Transverse colon (tissue), 4 donors: ENCODE data around the gene PLA1A. TPM values are rescaled to one million over a fixed set of nuclear protein-coding genes. Genes with fewer than 3 reads are reported as not detected.
A peak's percentile ranks its signal among the peaks of the same experiment; 100 is the strongest.

Experiments used
- DNase-seq: peaks from one replicate; pipeline ENCODE4 v3.0.0-alpha.2; 2019
- H3K27ac ChIP-seq, 4 donors: fragments of 200-600 bp; sonication (generic); 2 replicates each; pipeline ENCODE4 v1.5.1; 2016 to 2018; ENCODE audit warnings: inconsistent platforms in 4 of 4
- H3K27me3 ChIP-seq: fragments of 200-600 bp; sonication (generic); 2 replicates; pipeline ENCODE4 v1.5.1; 2017; ENCODE audit warnings: inconsistent platforms
- H3K36me3 ChIP-seq, 4 donors: fragments of 200-600 bp; sonication (generic); 2 replicates each; pipeline ENCODE4 v1.5.1; 2017 to 2019; ENCODE audit warnings: inconsistent platforms in 4 of 4
- H3K4me1 ChIP-seq, 4 donors: fragments of 200-600 bp; sonication (generic); 2 replicates each; pipeline ENCODE4 v1.5.1; 2017 to 2020; ENCODE audit warnings: inconsistent platforms in 4 of 4
- H3K4me3 ChIP-seq, 4 donors: fragments of 200-600 bp; sonication (generic); 1 replicate in 1 of 4; 2 replicates in 3 of 4; pipeline versions ENCODE4 v1.5.1 to v1.6.1; 2017 to 2019; ENCODE audit warnings: inconsistent platforms in 4 of 4
- H3K9me3 ChIP-seq, 2 donors: fragments of 200-600 bp; sonication (generic); 2 replicates each; pipeline ENCODE4 v1.5.1; 2017 to 2019; ENCODE audit warnings: inconsistent platforms in 2 of 2
- EP300 ChIP-seq: sonication (generic); formaldehyde crosslinking; IDR thresholded peaks from one replicate; pipeline ENCODE4 v1.6.1; 2017; ENCODE audit warnings: antibody characterized with exemption, low read depth
- POLR2A ChIP-seq: fragments of 450-650 bp; IDR thresholded peaks from one replicate; pipeline ENCODE4 v1.6.1; 2016; ENCODE audit warnings: antibody characterized with exemption, mild to moderate bottlenecking, moderate library complexity
- POLR2AphosphoS5 ChIP-seq, 3 donors: sonication (generic); formaldehyde crosslinking; IDR thresholded peaks; one replicate each; pipeline ENCODE4 v1.6.1; 2016; ENCODE audit warnings: antibody characterized with exemption in 3 of 3
- WGBS, 2 donors: methylation state at CpG; one replicate each; pipeline ENCODE4 v1.1.5; 2018; ENCODE audit warnings: low coverage in 1 of 2; 5-methylcytosine and 5-hydroxymethylcytosine counted together
- in situ Hi-C, 4 donors: fragments of 200-750 bp; cut with MboI; loops; one replicate each; pipeline versions ENCODE4 v1.15.0 to v1.15.1; 2017; ENCODE audit warnings: low sequenced_read_pairs in 3 of 4, low pct_ligation_motif_present in 1 of 4, low pct_unique_long_range_greater_than_20kb in 1 of 4
- intact Hi-C: fragments of 100-400 bp; cut with DNase I; formaldehyde crosslinking; loops from one replicate; pipeline ENCODE4 v1.15.1; 2023; ENCODE audit warnings: low total_unique reads
- total RNA-seq, 4 donors: library from RNA; depleted of rRNA; stranded (reverse); fragments of >200 nt; gene quantifications; one replicate each; pipeline ENCODE4 v1.1.0, GENCODE V29; 2016
- TF ChIP-seq, protein P1 (sequence below), 5 experiments: fragments of 200-600 bp in 3 of 5; fragments of 450-650 bp in 2 of 5; sonication (generic) in 3 of 5; IDR thresholded peaks; 1 replicate in 2 of 5; 2 replicates in 3 of 5; pipeline ENCODE4 v1.5.1; 2016 to 2017; ENCODE audit warnings: antibody characterized with exemption in 5 of 5, inconsistent platforms in 3 of 5, mild to moderate bottlenecking in 2 of 5, moderate library complexity in 1 of 5

Gene PLA1A
- total RNA-seq, 4 donors from 2014 or later = 0.95 to 3.2 (median 2.2) TPM; not detected in 1

DNA sequence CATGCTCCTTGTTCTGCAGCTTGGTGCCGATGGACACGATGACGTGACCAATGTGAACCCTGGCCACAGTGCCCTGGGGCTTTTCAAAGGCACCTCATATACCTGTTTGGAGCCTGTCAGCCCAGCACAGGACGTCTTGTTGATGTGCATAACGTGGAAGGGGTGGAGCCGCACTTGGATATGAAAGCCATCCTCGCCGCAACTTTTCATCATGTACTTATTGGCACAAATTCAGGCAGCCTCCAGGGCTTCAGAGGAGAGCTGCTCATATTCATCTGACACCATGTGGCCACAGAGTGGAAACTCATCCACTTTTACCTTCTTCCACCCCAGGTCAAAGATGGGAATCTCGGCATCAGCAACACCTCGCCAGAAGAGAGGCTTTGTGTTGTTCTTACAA is 38.0 kb downstream of the PLA1A start:
- 86% methylated on average over 10 of the region's 10 CpGs; no CpG with 5 or more reads in 1 of the 2 donors for WGBS, 2 donors
- H3K27ac ChIP-seq = peak overlapping the region in 2 of 4 donors; percentile 14 to 83
- no peak for TF ChIP-seq POLR2A

DNA sequence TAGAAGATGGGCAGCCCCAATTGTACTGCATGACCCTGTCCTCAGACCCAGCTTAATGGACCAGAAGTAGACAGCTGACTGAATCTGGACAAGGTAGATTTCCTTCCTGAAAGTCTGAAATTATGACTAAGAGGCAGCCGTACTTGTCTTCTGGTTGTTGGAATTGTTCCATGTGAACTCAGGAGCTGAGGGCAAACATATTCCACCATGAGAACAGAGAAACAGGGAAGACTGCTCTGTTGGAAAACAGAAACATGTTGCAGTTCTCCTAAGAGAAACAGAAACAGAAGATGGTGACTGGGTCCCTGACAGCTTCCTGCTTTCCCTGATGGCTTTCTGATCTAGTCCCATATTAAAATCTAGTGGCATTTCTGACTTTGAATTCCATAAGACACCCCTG is 38.6 kb downstream of the PLA1A start:
- intact Hi-C loops = no loop called here

More for the DNA sequence above, 38.0 kb downstream of the PLA1A start:
- H3K4me3 ChIP-seq = no peak overlapping the region
- no peak for DNase-seq
- peaks cover 0 to 23% (median 6%) of the 10 kb centered on the region in 4 donors for H3K4me1 ChIP-seq
- H3K27me3 ChIP-seq = no peaks in the 10 kb centered on the region
- no peaks in the 10 kb centered on the region for H3K9me3 ChIP-seq
- in situ Hi-C loops (no loop called here), intact Hi-C loops (no loop called here)
- H3K36me3 ChIP-seq = no peaks in the 10 kb centered on the region

DNA sequence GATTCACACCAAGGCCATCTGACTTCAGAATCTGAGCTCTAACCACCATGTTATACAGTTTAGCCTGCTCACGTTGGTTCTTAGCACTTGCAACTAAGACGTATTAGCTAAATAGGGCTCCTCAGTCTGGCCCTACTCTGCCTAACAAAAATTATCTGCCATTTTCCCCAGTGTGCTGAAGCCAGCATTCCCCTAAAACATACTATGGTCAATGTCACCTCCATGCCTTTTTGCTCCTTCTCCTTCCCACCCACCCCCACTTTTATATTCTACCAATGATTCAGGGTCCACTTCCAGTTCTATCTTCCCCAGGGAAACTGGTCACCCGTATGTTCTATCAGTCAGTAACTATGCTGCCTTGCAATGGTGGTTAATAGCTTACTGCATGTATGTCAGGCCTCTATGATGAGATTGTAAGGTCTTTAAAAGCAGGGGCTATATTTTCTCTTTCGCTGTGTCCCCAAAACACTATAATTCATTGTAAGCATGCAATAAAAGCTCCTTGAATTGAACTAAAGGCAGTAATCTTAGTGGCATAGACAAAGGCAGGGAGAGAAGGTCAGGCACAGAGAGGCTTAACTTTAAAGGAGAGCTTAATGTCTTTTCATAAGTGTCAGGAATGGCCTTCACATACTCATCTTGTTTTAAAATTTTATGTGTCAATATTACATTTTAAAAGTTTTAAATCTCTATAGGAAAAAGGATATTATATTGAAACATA is 39.4 kb downstream of the PLA1A start:
- DNase-seq = no peak
- intact Hi-C loops (no loop called here), in situ Hi-C loops (no loop called here)
- Histone ChIP-seq H3K9me3 (no peaks in the 10 kb centered on the region), H3K4me3 (no peak overlapping the region), H3K4me1 (peaks cover 0 to 23% (median 6%) of the 10 kb centered on the region in 4 donors), H3K27ac (peak overlapping the region; percentile 54 to 83 (median 78)), H3K36me3 (no peaks in the 10 kb centered on the region), H3K27me3 (no peaks in the 10 kb centered on the region)
- WGBS, 2 donors = 87 to 89% methylated on average over 4 of the region's 4 CpGs
- TF ChIP-seq EP300 = no peak
- no peak for TF ChIP-seq POLR2A
- no peak for TF ChIP-seq POLR2AphosphoS5 (IDR thresholded peaks at IDR 0.05)
- TF ChIP-seq, protein P1, sequence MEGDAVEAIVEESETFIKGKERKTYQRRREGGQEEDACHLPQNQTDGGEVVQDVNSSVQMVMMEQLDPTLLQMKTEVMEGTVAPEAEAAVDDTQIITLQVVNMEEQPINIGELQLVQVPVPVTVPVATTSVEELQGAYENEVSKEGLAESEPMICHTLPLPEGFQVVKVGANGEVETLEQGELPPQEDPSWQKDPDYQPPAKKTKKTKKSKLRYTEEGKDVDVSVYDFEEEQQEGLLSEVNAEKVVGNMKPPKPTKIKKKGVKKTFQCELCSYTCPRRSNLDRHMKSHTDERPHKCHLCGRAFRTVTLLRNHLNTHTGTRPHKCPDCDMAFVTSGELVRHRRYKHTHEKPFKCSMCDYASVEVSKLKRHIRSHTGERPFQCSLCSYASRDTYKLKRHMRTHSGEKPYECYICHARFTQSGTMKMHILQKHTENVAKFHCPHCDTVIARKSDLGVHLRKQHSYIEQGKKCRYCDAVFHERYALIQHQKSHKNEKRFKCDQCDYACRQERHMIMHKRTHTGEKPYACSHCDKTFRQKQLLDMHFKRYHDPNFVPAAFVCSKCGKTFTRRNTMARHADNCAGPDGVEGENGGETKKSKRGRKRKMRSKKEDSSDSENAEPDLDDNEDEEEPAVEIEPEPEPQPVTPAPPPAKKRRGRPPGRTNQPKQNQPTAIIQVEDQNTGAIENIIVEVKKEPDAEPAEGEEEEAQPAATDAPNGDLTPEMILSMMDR (IDR thresholded peaks at IDR 0.05) = no peak

More for the DNA sequence above, 38.6 kb downstream of the PLA1A start:
- peak overlapping the region in 2 of 4 donors; percentile 14 to 83 for H3K27ac ChIP-seq
- H3K27me3 ChIP-seq = no peaks in the 10 kb centered on the region
- in situ Hi-C loops = no loop called here
- 52% methylated on average over 1 of the region's 1 CpG; no CpG with 5 or more reads in 1 of the 2 donors for WGBS, 2 donors
- H3K4me3 ChIP-seq = no peak overlapping the region
- no peak for DNase-seq
- no peaks in the 10 kb centered on the region for H3K36me3 ChIP-seq
- TF ChIP-seq POLR2AphosphoS5 (IDR thresholded peaks at IDR 0.05) (no peak), EP300 (no peak), POLR2A (no peak)
- TF ChIP-seq, protein P1 (IDR thresholded peaks at IDR 0.05) = no peak
- peaks cover 0 to 23% (median 6%) of the 10 kb centered on the region in 4 donors for H3K4me1 ChIP-seq
- no peaks in the 10 kb centered on the region for H3K9me3 ChIP-seq

DNA sequence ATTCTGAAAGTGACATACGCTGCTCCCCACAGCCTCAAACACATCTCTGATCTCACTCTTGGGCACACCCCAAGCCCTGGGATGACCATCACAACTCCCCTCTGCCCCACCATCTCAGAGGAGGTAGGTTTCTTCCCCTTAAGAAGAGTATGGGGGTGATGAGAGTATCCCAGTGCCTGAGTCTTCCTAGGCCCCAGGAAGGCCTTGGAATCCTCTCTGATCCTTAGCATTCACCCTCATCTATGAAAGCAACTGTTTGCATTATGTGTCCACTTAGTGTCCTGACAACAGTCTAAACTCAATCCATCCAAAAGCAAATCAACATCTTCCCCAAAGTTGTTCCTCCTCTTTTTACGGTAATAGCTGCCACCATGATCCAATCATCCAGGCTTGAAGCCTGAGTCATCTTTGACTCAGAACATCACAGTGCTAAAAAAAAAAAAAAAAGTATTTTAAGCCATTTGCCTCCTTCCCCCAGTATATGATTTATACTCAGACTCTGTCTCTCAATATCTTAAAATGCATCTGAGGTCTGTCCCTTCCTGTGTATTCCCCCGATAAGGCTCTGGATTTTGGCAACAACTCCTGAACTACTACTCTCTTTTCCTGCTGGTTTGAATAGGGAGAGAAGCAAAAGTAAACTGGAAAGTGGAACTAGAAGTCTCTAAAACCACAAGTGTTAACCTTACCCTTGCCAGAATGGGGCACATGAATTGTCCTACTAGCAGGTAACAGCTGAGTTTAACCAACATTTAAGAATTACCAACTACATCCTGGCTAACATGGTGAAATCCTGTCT is 40.2 kb downstream of the PLA1A start:
- Histone ChIP-seq H3K4me1 (peaks cover 0 to 23% (median 6%) of the 10 kb centered on the region in 4 donors), H3K36me3 (no peaks in the 10 kb centered on the region), H3K27me3 (no peaks in the 10 kb centered on the region), H3K4me3 (no peak overlapping the region), H3K9me3 (no peaks in the 10 kb centered on the region), H3K27ac (peak overlapping the region; percentile 54 to 83 (median 78))
- in situ Hi-C loops (no loop called here), intact Hi-C loops (no loop called here)
- no peak for DNase-seq
- 58 to 61% methylated on average over 2 to 3 of the region's 3 CpGs for WGBS, 2 donors
- TF ChIP-seq EP300 (peak; percentile 28), POLR2AphosphoS5 (IDR thresholded peaks at IDR 0.05) (peak; percentile 23 to 30 (median 23)), POLR2A (no peak)
- TF ChIP-seq, protein P1 (IDR thresholded peaks at IDR 0.05) = no peak
